ENCODE data around the gene CLTB. TPM values are rescaled to one million over a fixed set of nuclear protein-coding genes. Genes with fewer than 3 reads are reported as not detected.

CLTB gene
- polyA plus RNA-seq, 3 donors: 63.2 to 87.6 (median 75.2) TPM

DNA sequence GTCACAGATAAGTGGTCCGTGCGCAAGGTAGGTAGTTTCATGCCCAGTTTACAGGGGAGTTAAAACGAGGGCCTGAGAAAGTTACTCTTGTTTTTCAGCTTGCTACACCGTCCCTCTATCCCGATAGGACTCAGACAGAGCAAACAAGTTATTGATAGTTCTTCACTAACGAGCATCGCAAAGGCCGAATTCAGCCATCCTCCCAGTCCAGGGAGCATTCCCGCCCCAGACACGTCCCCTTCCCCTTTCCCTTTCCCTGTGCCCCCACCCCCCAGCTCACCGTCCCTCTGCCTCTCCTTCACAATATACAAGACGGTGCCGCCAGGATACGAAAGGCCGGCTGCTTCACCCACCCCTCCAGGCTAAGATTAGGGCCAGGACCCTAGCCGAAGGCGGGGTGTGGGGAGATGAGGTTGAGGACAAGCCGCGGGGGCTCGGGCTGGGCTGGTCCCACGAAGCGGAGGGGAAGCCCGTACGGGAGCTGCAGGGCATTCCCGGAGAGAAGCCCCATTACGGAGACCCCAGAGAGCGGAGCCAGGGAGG, 55.4 kb downstream of the CLTB start:
- peaks cover 24% of the 10 kb centered on the region for H3K79me2 ChIP-seq (ENCODE audit: insufficient read depth, low read length)
- H3K9ac ChIP-seq (ENCODE audit: insufficient read depth, low read length, poor library complexity, severe bottlenecking): peak overlapping the region; percentile 81
- H3K36me3 ChIP-seq (replicated peaks in 1 of 2; ENCODE audit: control insufficient read depth in 1 of 2, insufficient read depth in 2 of 2, low read length in 2 of 2): peaks cover 9 to 31% of the 10 kb centered on the region in 2 donors
- H4K20me1 ChIP-seq (ENCODE audit: insufficient read depth, low read length): peaks cover 14% of the 10 kb centered on the region
- H3K36me3 Mint-ChIP-seq: peaks cover 8 to 28% of the 10 kb centered on the region in 2 donors
- intact Hi-C loops (cut with micrococcal nuclease): loop anchor here in 1 of 2 donors (2.0 kb wide), 1 partner anchor 28 kb away; the partner anchor contains the start of genes HIGD2A and NOP16
- H3K27ac Mint-ChIP-seq: peak overlapping the region in 5 of 7 donors; percentile 82 to 94 (median 89)
- H3K9me3 Mint-ChIP-seq: peaks cover 0 to 9% (median 0%) of the 10 kb centered on the region in 7 donors
- peak overlapping the region; percentile 82 for H2AFZ ChIP-seq (ENCODE audit: insufficient read depth, low read depth, low read length, poor library complexity, severe bottlenecking)
- no peaks in the 10 kb centered on the region for H3K9me3 ChIP-seq (replicated peaks in 1 of 2; ENCODE audit: control insufficient read depth in 1 of 2, insufficient read depth in 1 of 2, low read length in 2 of 2)
- H3K27ac ChIP-seq (ENCODE audit: low read depth in 1 of 2, low read length in 2 of 2): peak overlapping the region; percentile 7 to 68
- 0% methylated on average over 14 of the region's 27 CpGs for WGBS (ENCODE audit: insufficient coverage)
- peaks cover 8 to 24% of the 10 kb centered on the region in 2 donors for H3K27me3 ChIP-seq (ENCODE audit: control insufficient read depth in 2 of 2, insufficient read depth in 2 of 2, low read length in 2 of 2)
- peak overlapping the region; percentile 99 for H3K4me3 Mint-ChIP-seq
- peaks cover 20 to 42% of the 10 kb centered on the region in 2 donors for H3K4me1 ChIP-seq (ENCODE audit: control insufficient read depth in 1 of 2, insufficient read depth in 2 of 2, low read length in 2 of 2)
- H3K4me1 Mint-ChIP-seq: peaks cover 22% of the 10 kb centered on the region
- DNase-seq: no peak
- no peak for TF ChIP-seq CTCF (IDR thresholded peaks at IDR 0.05)
- peak overlapping the region; percentile 64 to 96 (median 87) for H3K4me3 ChIP-seq (replicated peaks in 1 of 3; ENCODE audit: low read depth in 2 of 3, low read length in 3 of 3)
- H3K27me3 Mint-ChIP-seq (ENCODE audit: low read depth in 3 of 3): peaks cover 16 to 26% (median 21%) of the 10 kb centered on the region in 3 donors
- H3K4me2 ChIP-seq (replicated peaks; ENCODE audit: extremely low read depth, low read length, poor library complexity, severe bottlenecking): peak overlapping the region; percentile 99

GRCh38 chr5:176359658-176360057, 56.7 kb downstream of the CLTB start:
- no peak overlapping the region for H2AFZ ChIP-seq (ENCODE audit: insufficient read depth, low read depth, low read length, poor library complexity, severe bottlenecking)
- peaks cover 2 to 15% of the 10 kb centered on the region in 2 donors for H3K27me3 ChIP-seq (ENCODE audit: control insufficient read depth in 2 of 2, insufficient read depth in 2 of 2, low read length in 2 of 2)
- peaks cover 16 to 41% of the 10 kb centered on the region in 2 donors for H3K36me3 Mint-ChIP-seq
- H3K4me3 ChIP-seq (replicated peaks in 1 of 3; ENCODE audit: low read depth in 2 of 3, low read length in 3 of 3): no peak overlapping the region
- H3K36me3 ChIP-seq (replicated peaks in 1 of 2; ENCODE audit: control insufficient read depth in 1 of 2, insufficient read depth in 2 of 2, low read length in 2 of 2): peaks cover 22 to 44% of the 10 kb centered on the region in 2 donors
- intact Hi-C loops (cut with micrococcal nuclease): loop anchor here in 1 of 2 donors (2.0 kb wide), 1 partner anchor 29 kb away; the partner anchor contains the start of genes HIGD2A and NOP16
- H3K27me3 Mint-ChIP-seq (ENCODE audit: low read depth in 3 of 3): peaks cover 11 to 16% (median 15%) of the 10 kb centered on the region in 3 donors
- no peak for DNase-seq
- H3K79me2 ChIP-seq (ENCODE audit: insufficient read depth, low read length): peaks cover 30% of the 10 kb centered on the region
- no peak for TF ChIP-seq CTCF (IDR thresholded peaks at IDR 0.05)
- H3K27ac Mint-ChIP-seq: no peak overlapping the region
- H3K4me3 Mint-ChIP-seq: no peak overlapping the region
- no peak overlapping the region for H3K9ac ChIP-seq (ENCODE audit: insufficient read depth, low read length, poor library complexity, severe bottlenecking)
- no peak overlapping the region for H3K27ac ChIP-seq (ENCODE audit: low read depth in 1 of 2, low read length in 2 of 2)
- peaks cover 0 to 8% (median 0%) of the 10 kb centered on the region in 7 donors for H3K9me3 Mint-ChIP-seq
- H3K4me2 ChIP-seq (replicated peaks; ENCODE audit: extremely low read depth, low read length, poor library complexity, severe bottlenecking): no peak overlapping the region
- H3K9me3 ChIP-seq (replicated peaks in 1 of 2; ENCODE audit: control insufficient read depth in 1 of 2, insufficient read depth in 1 of 2, low read length in 2 of 2): no peaks in the 10 kb centered on the region
- peaks cover 25% of the 10 kb centered on the region for H4K20me1 ChIP-seq (ENCODE audit: insufficient read depth, low read length)
- H3K4me1 ChIP-seq (ENCODE audit: control insufficient read depth in 1 of 2, insufficient read depth in 2 of 2, low read length in 2 of 2): peaks cover 15 to 29% of the 10 kb centered on the region in 2 donors
- H3K4me1 Mint-ChIP-seq: peaks cover 19% of the 10 kb centered on the region
- 50% methylated on average over 1 of the region's 4 CpGs for WGBS (ENCODE audit: insufficient coverage)
